GM12875 (cell line): Measurements from ENCODE around the gene TYW3.

Experiments used
- H3K4me3 ChIP-seq: one replicate; pipeline ENCODE4 v1.5.1; 2011; ENCODE audit warnings: low read depth, low read length, control low read depth
- TF ChIP-seq, protein P1 (sequence below): IDR thresholded peaks from 2 replicates; pipeline ENCODE4 v1.5.1; 2011; ENCODE audit warnings: low read depth, mild to moderate bottlenecking, control low read depth, inconsistent platforms, low read length, moderate library complexity, borderline replicate concordance; ENCODE audit not compliant: insufficient read depth

The TYW3 gene

DNA sequence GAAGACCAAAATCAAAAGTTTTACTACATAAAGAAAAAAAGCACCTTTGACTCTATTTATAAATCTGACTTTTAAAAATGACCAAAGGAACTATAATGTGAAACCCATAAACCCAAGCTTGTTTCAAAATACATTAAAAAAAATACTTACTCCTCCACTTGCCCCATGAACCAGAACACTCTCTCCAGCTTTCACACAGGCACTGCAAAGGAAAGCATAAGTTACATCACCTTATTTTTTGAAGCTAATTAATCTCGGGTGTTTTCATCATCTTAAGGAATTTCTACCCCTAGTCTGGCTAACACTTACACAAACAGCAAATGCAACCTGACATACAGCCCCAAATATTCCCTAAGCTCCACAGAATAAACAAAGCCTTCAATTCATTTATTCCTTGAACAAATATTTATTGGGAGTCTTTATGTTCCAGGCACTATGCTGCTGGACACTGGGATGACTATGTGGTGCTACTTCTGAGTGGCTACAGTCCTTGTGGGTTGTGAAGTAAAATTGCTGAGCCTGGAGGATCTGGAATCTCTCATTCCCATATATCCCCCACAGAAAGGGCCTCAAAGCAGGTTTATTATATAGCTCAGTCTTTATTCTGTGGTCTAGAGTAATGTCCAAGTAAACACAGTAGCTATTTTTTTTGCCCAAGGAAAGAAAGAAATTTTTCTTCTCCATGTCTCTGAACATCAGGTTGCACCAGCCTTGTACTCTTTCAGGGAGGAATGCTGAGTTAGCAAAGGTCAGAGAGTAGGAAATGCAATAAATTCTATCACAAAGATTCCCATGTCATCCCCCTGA is 18.3 kb upstream of the TYW3 start:
- TF ChIP-seq, protein P1, sequence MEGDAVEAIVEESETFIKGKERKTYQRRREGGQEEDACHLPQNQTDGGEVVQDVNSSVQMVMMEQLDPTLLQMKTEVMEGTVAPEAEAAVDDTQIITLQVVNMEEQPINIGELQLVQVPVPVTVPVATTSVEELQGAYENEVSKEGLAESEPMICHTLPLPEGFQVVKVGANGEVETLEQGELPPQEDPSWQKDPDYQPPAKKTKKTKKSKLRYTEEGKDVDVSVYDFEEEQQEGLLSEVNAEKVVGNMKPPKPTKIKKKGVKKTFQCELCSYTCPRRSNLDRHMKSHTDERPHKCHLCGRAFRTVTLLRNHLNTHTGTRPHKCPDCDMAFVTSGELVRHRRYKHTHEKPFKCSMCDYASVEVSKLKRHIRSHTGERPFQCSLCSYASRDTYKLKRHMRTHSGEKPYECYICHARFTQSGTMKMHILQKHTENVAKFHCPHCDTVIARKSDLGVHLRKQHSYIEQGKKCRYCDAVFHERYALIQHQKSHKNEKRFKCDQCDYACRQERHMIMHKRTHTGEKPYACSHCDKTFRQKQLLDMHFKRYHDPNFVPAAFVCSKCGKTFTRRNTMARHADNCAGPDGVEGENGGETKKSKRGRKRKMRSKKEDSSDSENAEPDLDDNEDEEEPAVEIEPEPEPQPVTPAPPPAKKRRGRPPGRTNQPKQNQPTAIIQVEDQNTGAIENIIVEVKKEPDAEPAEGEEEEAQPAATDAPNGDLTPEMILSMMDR = no peak
- H3K4me3 ChIP-seq = no peak overlapping the region

GRCh38 chr1:74715236-74715502 is 17.8 kb upstream of the TYW3 start:
- TF ChIP-seq, protein P1 = no peak
- H3K4me3 ChIP-seq = no peak overlapping the region

GRCh38 chr1:74715806-74716205 is 17.1 kb upstream of the TYW3 start:
- TF ChIP-seq, protein P1 = no peak
- no peak overlapping the region for H3K4me3 ChIP-seq

- no peak overlapping the region for H3K4me3 ChIP-seq
- TF ChIP-seq, protein P1 = no peak
Observed at GRCh38 chr1:74716822-74717221, 16.1 kb upstream of the TYW3 start.

DNA sequence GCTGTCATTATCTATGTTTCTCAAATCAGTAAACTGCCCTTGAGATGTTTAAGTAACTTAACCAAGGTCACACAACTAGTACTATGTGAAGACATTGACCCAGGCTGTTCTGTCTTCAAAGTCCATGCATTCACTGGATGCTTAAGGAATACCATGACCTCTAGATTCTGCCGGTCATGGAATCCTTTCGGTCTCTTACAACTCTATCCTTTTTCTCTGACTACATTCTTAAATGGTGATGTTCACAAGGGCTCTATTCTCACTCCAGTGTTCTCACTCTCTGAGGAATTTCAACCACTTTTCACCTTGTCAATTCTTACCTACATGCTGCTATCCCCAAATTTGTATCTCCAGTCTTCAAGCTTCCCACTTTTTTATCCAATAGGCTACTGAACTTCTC is 15.3 kb upstream of the TYW3 start:
- TF ChIP-seq, protein P1 = no peak
- no peak overlapping the region for H3K4me3 ChIP-seq

DNA sequence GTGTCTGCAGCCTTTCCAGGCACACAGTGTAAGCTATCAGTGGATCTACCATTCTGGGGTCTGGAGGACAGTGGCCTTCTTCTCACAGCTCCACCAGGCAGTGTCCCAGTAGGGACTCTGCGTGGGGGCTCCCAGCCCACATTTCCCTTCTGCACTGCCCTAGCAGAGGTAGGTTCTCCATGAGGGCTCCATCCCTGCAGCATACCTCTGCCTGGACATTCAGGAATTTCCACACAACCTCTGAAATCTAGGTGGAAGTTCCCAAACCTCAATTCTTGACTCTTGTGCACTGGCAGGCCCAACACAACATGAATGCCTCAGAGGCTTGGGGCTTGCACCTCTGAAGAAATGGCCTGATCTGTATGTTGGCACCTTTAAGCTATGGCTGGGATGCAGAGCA is 6.9 kb upstream of the TYW3 start:
- no peak overlapping the region for H3K4me3 ChIP-seq
- TF ChIP-seq, protein P1 = no peak

GRCh38 chr1:74728736-74729135 is 4.2 kb upstream of the TYW3 start:
- H3K4me3 ChIP-seq = no peak overlapping the region
- TF ChIP-seq, protein P1 = no peak
